Lower lobe of right lung (tissue), 2 donors: ENCODE results near the gene LINGO4. TPM values are rescaled to one million over a fixed set of nuclear protein-coding genes. Genes with fewer than 3 reads are reported as not detected.

Experiments used
- ATAC-seq, 2 donors: fragments of 200-7000 bp; cut with Tn5 transposase; one replicate each; pipeline ENCODE4 v1.9.1; 2020 to 2022; ENCODE audit warnings: mild to moderate bottlenecking in 2 of 2, moderate library complexity in 2 of 2
- DNase-seq: peaks from one replicate; pipeline ENCODE4 v3.0.0-alpha.2; 2020
- H3K27ac ChIP-seq: fragments of 200-600 bp; one replicate; pipeline ENCODE4 v1.8.0; 2022
- H3K27me3 ChIP-seq: fragments of 200-600 bp; one replicate; pipeline ENCODE4 v1.8.0; 2022; ENCODE audit warnings: low read depth
- H3K36me3 ChIP-seq: fragments of 200-600 bp; one replicate; pipeline ENCODE4 v1.8.0; 2022; ENCODE audit warnings: mild to moderate bottlenecking
- H3K4me1 ChIP-seq: fragments of 200-600 bp; one replicate; pipeline ENCODE4 v1.8.0; 2022
- H3K4me3 ChIP-seq: fragments of 200-600 bp; one replicate; pipeline ENCODE4 v1.8.0; 2022; ENCODE audit warnings: mild to moderate bottlenecking
- H3K9me3 ChIP-seq: fragments of 200-600 bp; one replicate; pipeline ENCODE4 v1.8.0; 2022
- intact Hi-C: fragments of 100-400 bp; cut with DNase I; formaldehyde crosslinking; loops from one replicate; pipeline ENCODE4 v1.11.0; 2022
- total RNA-seq: library from RNA; stranded (reverse); fragmentation: NEBNext Ultra II Directional; extraction: Animal tissue kit (Norgen Biotek cat#: 25700); gene quantifications from one replicate; pipeline ENCODE4 v1.2.1, GENCODE V29; 2021
- TF ChIP-seq, protein P1 (sequence below): fragments of 200-600 bp; IDR thresholded peaks from one replicate; pipeline ENCODE4 v1.8.0; 2022; ENCODE audit warnings: antibody characterized with exemption, mild to moderate bottlenecking
- donor health status: DM: no; HTN: yes; CAD: no; lungs with severe emphysema.

The LINGO4 gene
- total RNA-seq, 1 donor from 2014 or later, result 0.50 TPM

DNA sequence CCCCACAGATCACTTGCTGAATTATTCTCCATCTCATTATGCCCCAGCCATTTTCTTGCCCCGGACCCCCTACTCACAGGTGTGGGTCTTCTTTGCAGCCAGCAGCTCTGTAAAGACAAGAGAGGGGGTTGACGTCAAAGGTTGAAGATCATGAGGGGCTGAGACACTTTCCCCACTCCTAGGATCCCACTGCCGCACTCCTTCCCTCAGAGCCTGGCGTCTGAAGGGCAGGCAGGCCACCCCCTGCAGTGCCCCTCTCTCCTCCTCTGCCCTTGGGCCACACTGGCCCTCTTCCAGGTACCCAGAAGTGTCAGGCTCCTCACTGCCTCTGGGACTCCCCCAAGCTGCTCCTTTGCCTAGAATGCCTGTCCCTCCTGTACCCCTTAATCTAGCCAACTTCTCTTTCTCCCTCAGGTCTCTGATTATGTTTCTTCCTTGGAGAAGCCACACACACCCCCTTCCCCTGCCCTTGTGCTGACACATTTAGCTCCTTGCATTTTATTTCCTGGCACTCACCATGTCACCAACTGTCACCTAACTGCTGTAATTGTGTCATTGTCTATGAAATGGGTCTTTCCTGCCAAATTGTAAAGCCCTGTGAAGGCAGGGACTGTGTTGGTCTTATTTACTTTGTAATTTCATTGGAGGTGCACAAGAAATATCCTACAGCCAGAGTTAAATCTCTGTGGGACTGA is 24.3 kb upstream of the LINGO4 start:
- intact Hi-C loops, result no loop called here
- no peak for ATAC-seq

GRCh38 chr1:151828921-151829320 is 23.7 kb upstream of the LINGO4 start:
- peak; percentile 65 for DNase-seq
- Histone ChIP-seq H3K27me3 (no peaks in the 10 kb centered on the region), H3K36me3 (no peaks in the 10 kb centered on the region), H3K4me1 (peaks cover 39% of the 10 kb centered on the region), H3K27ac (no peak overlapping the region), H3K4me3 (no peak overlapping the region), H3K9me3 (no peaks in the 10 kb centered on the region)
- intact Hi-C loops, result no loop called here
- no peak for ATAC-seq
- TF ChIP-seq, protein P1, sequence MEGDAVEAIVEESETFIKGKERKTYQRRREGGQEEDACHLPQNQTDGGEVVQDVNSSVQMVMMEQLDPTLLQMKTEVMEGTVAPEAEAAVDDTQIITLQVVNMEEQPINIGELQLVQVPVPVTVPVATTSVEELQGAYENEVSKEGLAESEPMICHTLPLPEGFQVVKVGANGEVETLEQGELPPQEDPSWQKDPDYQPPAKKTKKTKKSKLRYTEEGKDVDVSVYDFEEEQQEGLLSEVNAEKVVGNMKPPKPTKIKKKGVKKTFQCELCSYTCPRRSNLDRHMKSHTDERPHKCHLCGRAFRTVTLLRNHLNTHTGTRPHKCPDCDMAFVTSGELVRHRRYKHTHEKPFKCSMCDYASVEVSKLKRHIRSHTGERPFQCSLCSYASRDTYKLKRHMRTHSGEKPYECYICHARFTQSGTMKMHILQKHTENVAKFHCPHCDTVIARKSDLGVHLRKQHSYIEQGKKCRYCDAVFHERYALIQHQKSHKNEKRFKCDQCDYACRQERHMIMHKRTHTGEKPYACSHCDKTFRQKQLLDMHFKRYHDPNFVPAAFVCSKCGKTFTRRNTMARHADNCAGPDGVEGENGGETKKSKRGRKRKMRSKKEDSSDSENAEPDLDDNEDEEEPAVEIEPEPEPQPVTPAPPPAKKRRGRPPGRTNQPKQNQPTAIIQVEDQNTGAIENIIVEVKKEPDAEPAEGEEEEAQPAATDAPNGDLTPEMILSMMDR, result no peak

More for the DNA sequence above, 24.3 kb upstream of the LINGO4 start:
- no peak for DNase-seq
- Histone ChIP-seq H3K36me3 (no peaks in the 10 kb centered on the region), H3K9me3 (no peaks in the 10 kb centered on the region), H3K27ac (no peak overlapping the region), H3K4me1 (peaks cover 39% of the 10 kb centered on the region), H3K4me3 (no peak overlapping the region), H3K27me3 (no peaks in the 10 kb centered on the region)
- TF ChIP-seq, protein P1, result no peak

DNA sequence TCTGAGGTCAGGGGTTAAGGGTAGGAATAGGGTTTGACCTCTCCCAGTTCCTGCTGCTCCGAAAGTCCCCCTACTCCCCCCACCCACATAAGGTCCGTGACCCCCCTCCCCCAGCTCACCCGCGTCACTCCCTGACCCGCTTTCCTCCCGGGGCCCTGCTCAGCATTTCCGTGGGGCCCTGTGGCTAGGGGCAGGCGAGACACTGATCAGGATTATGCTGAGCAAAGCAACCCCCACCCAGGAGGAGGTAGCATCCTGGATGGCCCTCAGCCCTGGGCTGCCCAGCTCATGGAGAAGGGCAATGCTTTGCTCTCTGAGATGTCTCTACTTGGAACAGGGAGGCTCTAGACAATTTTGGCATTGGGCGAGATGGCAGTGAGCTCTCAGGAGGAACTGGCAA is 22.6 kb upstream of the LINGO4 start:
- intact Hi-C loops, result no loop called here
- Histone ChIP-seq H3K4me3 (no peak overlapping the region), H3K27me3 (no peaks in the 10 kb centered on the region), H3K36me3 (no peaks in the 10 kb centered on the region), H3K27ac (no peak overlapping the region), H3K9me3 (no peaks in the 10 kb centered on the region), H3K4me1 (peaks cover 32% of the 10 kb centered on the region)
- TF ChIP-seq, protein P1, result no peak
- no peak for ATAC-seq
- no peak for DNase-seq

- Histone ChIP-seq H3K27ac (no peak overlapping the region), H3K9me3 (no peaks in the 10 kb centered on the region), H3K36me3 (no peaks in the 10 kb centered on the region), H3K4me1 (peaks cover 20% of the 10 kb centered on the region), H3K4me3 (no peak overlapping the region), H3K27me3 (no peaks in the 10 kb centered on the region)
- DNase-seq, result no peak
- intact Hi-C loops, result no loop called here
- TF ChIP-seq, protein P1, result no peak
- no peak for ATAC-seq
Observed at GRCh38 chr1:151825751-151826660, 20.8 kb upstream of the LINGO4 start.

DNA sequence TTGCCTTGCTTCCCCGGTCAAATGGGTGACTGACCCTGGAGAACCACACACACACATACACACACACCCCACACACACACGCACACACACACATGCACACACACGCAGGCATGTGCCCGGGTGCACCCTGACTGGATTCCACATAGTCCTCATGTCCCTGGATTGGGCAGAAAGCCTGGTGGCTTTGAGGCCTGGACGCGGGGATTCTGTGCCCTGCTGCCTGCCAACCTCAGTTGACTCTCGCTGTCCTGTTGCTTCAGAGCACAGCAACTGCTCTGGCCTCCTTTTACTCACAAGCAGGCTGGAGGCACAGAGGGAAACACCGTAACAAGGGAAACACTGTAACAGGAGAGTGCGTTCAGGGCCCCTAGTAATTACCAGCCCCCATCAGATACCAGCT is 20.0 kb upstream of the LINGO4 start:
- Histone ChIP-seq H3K4me1 (peaks cover 27% of the 10 kb centered on the region), H3K36me3 (no peaks in the 10 kb centered on the region), H3K4me3 (no peak overlapping the region), H3K27me3 (no peaks in the 10 kb centered on the region), H3K9me3 (no peaks in the 10 kb centered on the region), H3K27ac (no peak overlapping the region)
- no peak for DNase-seq
- TF ChIP-seq, protein P1, result no peak
- intact Hi-C loops, result no loop called here
- no peak for ATAC-seq
